ENCODE data around the gene LY86. TPM values are rescaled to one million over a fixed set of nuclear protein-coding genes. Genes with fewer than 3 reads are reported as not detected.

The LY86 gene
- total and polyA plus RNA-seq, 7 experiments from 2014 or later: 1.5 to 19.6 (median 5.4) TPM

- Histone ChIP-seq H3K4me3 (ENCODE audit: low read length) (no peak overlapping the region), H3K9me3 (ENCODE audit: control insufficient read depth in 2 of 3, low read length in 3 of 3) (no peaks in the 10 kb centered on the region), H3K36me3 (ENCODE audit: control insufficient read depth in 2 of 3, insufficient read depth in 3 of 3, low read length in 3 of 3) (no peaks in the 10 kb centered on the region), H3K27me3 (ENCODE audit: control insufficient read depth in 2 of 2, insufficient read depth in 2 of 2, low read length in 2 of 2) (no peaks in the 10 kb centered on the region), H3K27ac (ENCODE audit: low read depth, low read length) (no peak overlapping the region), H3K4me1 (ENCODE audit: control insufficient read depth in 2 of 2, insufficient read depth in 2 of 2, low read length in 2 of 2) (no peaks in the 10 kb centered on the region)
- intact Hi-C loops (cut with micrococcal nuclease): loop anchor here in 1 of 2 donors (5.0 kb wide), 1 partner anchor 545 kb away; no protein-coding TSS in a partner anchor
- DNase-seq (peak in 2 of 9 donors; percentile 25 to 47), ATAC-seq (peak; percentile 44)
- Mint-ChIP-seq H3K27ac (peak overlapping the region in 2 of 9 donors; percentile 40 to 69), H3K4me1 (peaks cover 4 to 45% (median 17%) of the 10 kb centered on the region in 7 donors), H3K27me3 (peaks cover 0 to 26% (median 0%) of the 10 kb centered on the region in 5 donors), H3K4me3 (no peak overlapping the region), H3K9me3 (peaks cover 0 to 13% (median 2%) of the 10 kb centered on the region in 11 donors), H3K36me3 (peaks cover 0 to 3% (median 0%) of the 10 kb centered on the region in 5 donors)
- ChIA-PET POLR2A (no interaction called here), CTCF (interaction anchor here (0.7 kb wide), 1 partner anchor 1311 kb away, joined by 3 read pairs; no protein-coding TSS in a partner anchor)
These were observed 108.5 kb downstream of the LY86 start for GRCh38 chr6:6696867-6697531.

GRCh38 chr6:6697620-6698019 is 109.1 kb downstream of the LY86 start:
- no peaks in the 10 kb centered on the region for H3K4me1 ChIP-seq (ENCODE audit: control insufficient read depth in 2 of 2, insufficient read depth in 2 of 2, low read length in 2 of 2)

GRCh38 chr6:6699741-6700367 is 111.3 kb downstream of the LY86 start:
- Mint-ChIP-seq H3K9me3 (peaks cover 0 to 21% (median 2%) of the 10 kb centered on the region in 11 donors), H3K4me3 (no peak overlapping the region), H3K4me1 (peaks cover 13 to 41% (median 23%) of the 10 kb centered on the region in 7 donors), H3K27ac (peak overlapping the region in 2 of 9 donors; percentile 21 to 48), H3K27me3 (peaks cover 0 to 30% (median 0%) of the 10 kb centered on the region in 5 donors), H3K36me3 (peaks cover 0 to 4% (median 0%) of the 10 kb centered on the region in 5 donors)
- Histone ChIP-seq H3K4me1 (ENCODE audit: control insufficient read depth in 2 of 2, insufficient read depth in 2 of 2, low read length in 2 of 2) (no peaks in the 10 kb centered on the region), H3K27me3 (ENCODE audit: control insufficient read depth in 2 of 2, insufficient read depth in 2 of 2, low read length in 2 of 2) (no peaks in the 10 kb centered on the region), H3K36me3 (ENCODE audit: control insufficient read depth in 2 of 3, insufficient read depth in 3 of 3, low read length in 3 of 3) (no peaks in the 10 kb centered on the region), H3K4me3 (ENCODE audit: low read length) (no peak overlapping the region), H3K9me3 (ENCODE audit: control insufficient read depth in 2 of 3, low read length in 3 of 3) (no peaks in the 10 kb centered on the region), H3K27ac (ENCODE audit: low read depth, low read length) (no peak overlapping the region)
- ATAC-seq (peak; percentile 36), DNase-seq (no peak)
- intact Hi-C loops (cut with micrococcal nuclease): loop anchor here in 1 of 2 donors (5.0 kb wide), 1 partner anchor 542 kb away; no protein-coding TSS in a partner anchor
- CTCF ChIA-PET: no interaction called here
- POLR2A ChIA-PET: no interaction called here

More at GRCh38 chr6:6697620-6698019, 109.1 kb downstream of the LY86 start:
- Histone ChIP-seq H3K4me3 (ENCODE audit: low read length) (no peak overlapping the region), H3K9me3 (ENCODE audit: control insufficient read depth in 2 of 3, low read length in 3 of 3) (no peaks in the 10 kb centered on the region), H3K27ac (ENCODE audit: low read depth, low read length) (no peak overlapping the region), H3K36me3 (ENCODE audit: control insufficient read depth in 2 of 3, insufficient read depth in 3 of 3, low read length in 3 of 3) (no peaks in the 10 kb centered on the region), H3K27me3 (ENCODE audit: control insufficient read depth in 2 of 2, insufficient read depth in 2 of 2, low read length in 2 of 2) (no peaks in the 10 kb centered on the region)
- Mint-ChIP-seq H3K9me3 (peaks cover 0 to 16% (median 2%) of the 10 kb centered on the region in 11 donors), H3K27me3 (peaks cover 0 to 26% (median 0%) of the 10 kb centered on the region in 5 donors), H3K36me3 (peaks cover 0 to 4% (median 0%) of the 10 kb centered on the region in 5 donors), H3K4me3 (no peak overlapping the region), H3K4me1 (peaks cover 4 to 46% (median 19%) of the 10 kb centered on the region in 7 donors), H3K27ac (peak overlapping the region in 4 of 9 donors; percentile 11 to 48 (median 44))
- ChIA-PET POLR2A (no interaction called here), CTCF (no interaction called here)
- intact Hi-C loops (cut with micrococcal nuclease): loop anchor here in 1 of 2 donors (5.0 kb wide), 1 partner anchor 545 kb away; no protein-coding TSS in a partner anchor
- DNase-seq (no peak), ATAC-seq (no peak)

GRCh38 chr6:6700407-6701270 is 112.1 kb downstream of the LY86 start:
- DNase-seq (no peak), ATAC-seq (no peak)
- Mint-ChIP-seq H3K4me3 (no peak overlapping the region), H3K4me1 (peaks cover 11 to 35% (median 21%) of the 10 kb centered on the region in 7 donors), H3K27me3 (peaks cover 0 to 33% (median 0%) of the 10 kb centered on the region in 5 donors), H3K27ac (peak overlapping the region in 2 of 9 donors; percentile 21 to 48), H3K9me3 (peaks cover 0 to 21% (median 2%) of the 10 kb centered on the region in 11 donors), H3K36me3 (peaks cover 0 to 4% (median 0%) of the 10 kb centered on the region in 5 donors)
- POLR2A ChIA-PET: no interaction called here
- Histone ChIP-seq H3K4me1 (ENCODE audit: control insufficient read depth in 2 of 2, insufficient read depth in 2 of 2, low read length in 2 of 2) (no peaks in the 10 kb centered on the region), H3K9me3 (ENCODE audit: control insufficient read depth in 2 of 3, low read length in 3 of 3) (no peaks in the 10 kb centered on the region), H3K27me3 (ENCODE audit: control insufficient read depth in 2 of 2, insufficient read depth in 2 of 2, low read length in 2 of 2) (no peaks in the 10 kb centered on the region), H3K36me3 (ENCODE audit: control insufficient read depth in 2 of 3, insufficient read depth in 3 of 3, low read length in 3 of 3) (no peaks in the 10 kb centered on the region), H3K27ac (ENCODE audit: low read depth, low read length) (no peak overlapping the region), H3K4me3 (ENCODE audit: low read length) (no peak overlapping the region)
- intact Hi-C loops (cut with micrococcal nuclease): no loop called here
- CTCF ChIA-PET: no interaction called here

GRCh38 chr6:6701864-6702263 is 113.3 kb downstream of the LY86 start:
- intact Hi-C loops (cut with micrococcal nuclease): no loop called here
- Histone ChIP-seq H3K4me3 (ENCODE audit: low read length) (no peak overlapping the region), H3K36me3 (ENCODE audit: control insufficient read depth in 2 of 3, insufficient read depth in 3 of 3, low read length in 3 of 3) (no peaks in the 10 kb centered on the region), H3K9me3 (ENCODE audit: control insufficient read depth in 2 of 3, low read length in 3 of 3) (no peaks in the 10 kb centered on the region), H3K27ac (ENCODE audit: low read depth, low read length) (no peak overlapping the region), H3K27me3 (ENCODE audit: control insufficient read depth in 2 of 2, insufficient read depth in 2 of 2, low read length in 2 of 2) (no peaks in the 10 kb centered on the region), H3K4me1 (ENCODE audit: control insufficient read depth in 2 of 2, insufficient read depth in 2 of 2, low read length in 2 of 2) (no peaks in the 10 kb centered on the region)
- peaks cover 0 to 4% (median 0%) of the 10 kb centered on the region in 5 donors for H3K36me3 Mint-ChIP-seq
- ChIA-PET POLR2A (interaction anchor here (0.7 to 0.8 kb wide), 2 partner anchors 485 to 897 kb away, joined by 3 read pairs; no protein-coding TSS in a partner anchor), CTCF (no interaction called here)
- peaks cover 7 to 24% (median 18%) of the 10 kb centered on the region in 7 donors for H3K4me1 Mint-ChIP-seq
- H3K27ac Mint-ChIP-seq: no peak overlapping the region
- ATAC-seq (no peak), DNase-seq (no peak)
- H3K9me3 Mint-ChIP-seq: peaks cover 0 to 21% (median 2%) of the 10 kb centered on the region in 11 donors
- H3K4me3 Mint-ChIP-seq: peak overlapping the region in 2 of 10 donors; percentile 11 to 45
- peaks cover 0 to 36% (median 0%) of the 10 kb centered on the region in 5 donors for H3K27me3 Mint-ChIP-seq

GRCh38 chr6:6703699-6704098 is 115.2 kb downstream of the LY86 start:
- H3K4me1 ChIP-seq (ENCODE audit: control insufficient read depth in 2 of 2, insufficient read depth in 2 of 2, low read length in 2 of 2): no peaks in the 10 kb centered on the region
- Mint-ChIP-seq H3K9me3 (peaks cover 0 to 21% (median 0%) of the 10 kb centered on the region in 11 donors), H3K4me3 (no peak overlapping the region), H3K36me3 (peaks cover 0 to 4% (median 0%) of the 10 kb centered on the region in 5 donors), H3K4me1 (peaks cover 0 to 18% (median 14%) of the 10 kb centered on the region in 7 donors), H3K27me3 (peaks cover 0 to 44% (median 0%) of the 10 kb centered on the region in 5 donors), H3K27ac (no peak overlapping the region)
- ChIA-PET POLR2A (no interaction called here), CTCF (interaction anchor here (0.7 kb wide), 1 partner anchor 539 kb away, joined by 3 read pairs; no protein-coding TSS in a partner anchor)
- no peaks in the 10 kb centered on the region for H3K27me3 ChIP-seq (ENCODE audit: control insufficient read depth in 2 of 2, insufficient read depth in 2 of 2, low read length in 2 of 2)
- H3K36me3 ChIP-seq (ENCODE audit: control insufficient read depth in 2 of 3, insufficient read depth in 3 of 3, low read length in 3 of 3): no peaks in the 10 kb centered on the region
- intact Hi-C loops (cut with micrococcal nuclease): no loop called here
- no peaks in the 10 kb centered on the region for H3K9me3 ChIP-seq (ENCODE audit: control insufficient read depth in 2 of 3, low read length in 3 of 3)
- no peak overlapping the region for H3K27ac ChIP-seq (ENCODE audit: low read depth, low read length)
- DNase-seq: no peak
- no peak overlapping the region for H3K4me3 ChIP-seq (ENCODE audit: low read length)
- no peak for ATAC-seq

Measured in naive thymus-derived CD4-positive, alpha-beta T cell (primary cell).